ENCODE data around the gene FAM227B.

FAM227B gene

GRCh38 chr15:49441816-49442215 lies 178.8 kb downstream of the FAM227B start:
- H3K36me3 ChIP-seq (ENCODE audit: insufficient read depth, low read length): no peaks in the 10 kb centered on the region
- no peaks in the 10 kb centered on the region for H3K79me2 ChIP-seq (ENCODE audit: control insufficient read depth, insufficient read depth, low read length, unreplicated experiment)
- H3K27ac ChIP-seq (ENCODE audit: low read depth, low read length): no peak overlapping the region
- no peaks in the 10 kb centered on the region for H3K27me3 ChIP-seq (ENCODE audit: insufficient read depth, low read length)
- H2AFZ ChIP-seq (ENCODE audit: low read length, unreplicated experiment): no peak overlapping the region
- H3K4me3 ChIP-seq (ENCODE audit: low read depth, low read length): no peak overlapping the region
- peaks cover 32% of the 10 kb centered on the region for H3K4me1 ChIP-seq (ENCODE audit: control insufficient read depth, insufficient read depth, low read length, unreplicated experiment)

- H2AFZ ChIP-seq (ENCODE audit: low read length, unreplicated experiment): no peak overlapping the region
- H3K27me3 ChIP-seq (ENCODE audit: insufficient read depth, low read length): no peaks in the 10 kb centered on the region
- H3K79me2 ChIP-seq (ENCODE audit: control insufficient read depth, insufficient read depth, low read length, unreplicated experiment): no peaks in the 10 kb centered on the region
- H3K4me3 ChIP-seq (ENCODE audit: low read depth, low read length): no peak overlapping the region
- no peak overlapping the region for H3K27ac ChIP-seq (ENCODE audit: low read depth, low read length)
- H3K36me3 ChIP-seq (ENCODE audit: insufficient read depth, low read length): no peaks in the 10 kb centered on the region
- peaks cover 32% of the 10 kb centered on the region for H3K4me1 ChIP-seq (ENCODE audit: control insufficient read depth, insufficient read depth, low read length, unreplicated experiment)
Observed at GRCh38 chr15:49441356-49441755, 179.3 kb downstream of the FAM227B start.

GRCh38 chr15:49439678-49440395 lies 180.8 kb downstream of the FAM227B start:
- Histone ChIP-seq H3K36me3 (ENCODE audit: insufficient read depth, low read length) (no peaks in the 10 kb centered on the region), H3K27ac (ENCODE audit: low read depth, low read length) (peak overlapping the region; percentile 20), H3K4me1 (ENCODE audit: control insufficient read depth, insufficient read depth, low read length, unreplicated experiment) (peaks cover 38% of the 10 kb centered on the region), H2AFZ (ENCODE audit: low read length, unreplicated experiment) (peak overlapping the region; percentile 26), H3K79me2 (ENCODE audit: control insufficient read depth, insufficient read depth, low read length, unreplicated experiment) (no peaks in the 10 kb centered on the region), H3K27me3 (ENCODE audit: insufficient read depth, low read length) (no peaks in the 10 kb centered on the region), H3K4me3 (ENCODE audit: low read depth, low read length) (peak overlapping the region; percentile 21; the same call in 1 of the 2 replicates)

- Histone ChIP-seq H3K27me3 (ENCODE audit: insufficient read depth, low read length) (no peaks in the 10 kb centered on the region), H2AFZ (ENCODE audit: low read length, unreplicated experiment) (peak overlapping the region; percentile 26), H3K4me3 (ENCODE audit: low read depth, low read length) (0 out of 2 replicates have a peak overlapping the region, but pooled peaks have one; percentile 21), H3K4me1 (ENCODE audit: control insufficient read depth, insufficient read depth, low read length, unreplicated experiment) (peaks cover 39% of the 10 kb centered on the region), H3K79me2 (ENCODE audit: control insufficient read depth, insufficient read depth, low read length, unreplicated experiment) (no peaks in the 10 kb centered on the region), H3K27ac (ENCODE audit: low read depth, low read length) (0 out of 2 replicates have a peak overlapping the region, but pooled peaks have one; percentile 20), H3K36me3 (ENCODE audit: insufficient read depth, low read length) (no peaks in the 10 kb centered on the region)
Observed at GRCh38 chr15:49438962-49439631, 181.5 kb downstream of the FAM227B start.

GRCh38 chr15:49436751-49437150 lies 183.9 kb downstream of the FAM227B start:
- Histone ChIP-seq H2AFZ (ENCODE audit: low read length, unreplicated experiment) (peak overlapping the region; percentile 39), H3K79me2 (ENCODE audit: control insufficient read depth, insufficient read depth, low read length, unreplicated experiment) (no peaks in the 10 kb centered on the region), H3K4me3 (ENCODE audit: low read depth, low read length) (no peak overlapping the region), H3K36me3 (ENCODE audit: insufficient read depth, low read length) (no peaks in the 10 kb centered on the region), H3K4me1 (ENCODE audit: control insufficient read depth, insufficient read depth, low read length, unreplicated experiment) (peaks cover 39% of the 10 kb centered on the region), H3K27ac (ENCODE audit: low read depth, low read length) (no peak overlapping the region), H3K27me3 (ENCODE audit: insufficient read depth, low read length) (no peaks in the 10 kb centered on the region)

- H3K27me3 ChIP-seq (ENCODE audit: insufficient read depth, low read length): no peaks in the 10 kb centered on the region
- peaks cover 31% of the 10 kb centered on the region for H3K4me1 ChIP-seq (ENCODE audit: control insufficient read depth, insufficient read depth, low read length, unreplicated experiment)
- H3K4me3 ChIP-seq (ENCODE audit: low read depth, low read length): no peak overlapping the region
- no peaks in the 10 kb centered on the region for H3K79me2 ChIP-seq (ENCODE audit: control insufficient read depth, insufficient read depth, low read length, unreplicated experiment)
- no peaks in the 10 kb centered on the region for H3K36me3 ChIP-seq (ENCODE audit: insufficient read depth, low read length)
- H3K27ac ChIP-seq (ENCODE audit: low read depth, low read length): no peak overlapping the region
- no peak overlapping the region for H2AFZ ChIP-seq (ENCODE audit: low read length, unreplicated experiment)
Observed at GRCh38 chr15:49435174-49435573, 185.4 kb downstream of the FAM227B start.

GRCh38 chr15:49430046-49430445 lies 190.6 kb downstream of the FAM227B start:
- Histone ChIP-seq H3K36me3 (ENCODE audit: insufficient read depth, low read length) (no peaks in the 10 kb centered on the region), H3K4me3 (ENCODE audit: low read depth, low read length) (no peak overlapping the region), H3K4me1 (ENCODE audit: control insufficient read depth, insufficient read depth, low read length, unreplicated experiment) (peaks cover 17% of the 10 kb centered on the region), H3K79me2 (ENCODE audit: control insufficient read depth, insufficient read depth, low read length, unreplicated experiment) (no peaks in the 10 kb centered on the region), H3K27ac (ENCODE audit: low read depth, low read length) (no peak overlapping the region), H2AFZ (ENCODE audit: low read length, unreplicated experiment) (no peak overlapping the region), H3K27me3 (ENCODE audit: insufficient read depth, low read length) (no peaks in the 10 kb centered on the region)

GRCh38 chr15:49428409-49429095 lies 192.1 kb downstream of the FAM227B start:
- Histone ChIP-seq H3K27me3 (ENCODE audit: insufficient read depth, low read length) (no peaks in the 10 kb centered on the region), H3K27ac (ENCODE audit: low read depth, low read length) (peak overlapping the region; percentile 8; the same call in 1 of the 2 replicates), H3K4me3 (ENCODE audit: low read depth, low read length) (peak overlapping the region; percentile 61; the same call in 1 of the 2 replicates), H3K4me1 (ENCODE audit: control insufficient read depth, insufficient read depth, low read length, unreplicated experiment) (peaks cover 19% of the 10 kb centered on the region), H3K36me3 (ENCODE audit: insufficient read depth, low read length) (no peaks in the 10 kb centered on the region), H3K79me2 (ENCODE audit: control insufficient read depth, insufficient read depth, low read length, unreplicated experiment) (no peaks in the 10 kb centered on the region), H2AFZ (ENCODE audit: low read length, unreplicated experiment) (peak overlapping the region; percentile 48)

GRCh38 chr15:49427372-49427771 lies 193.2 kb downstream of the FAM227B start:
- Histone ChIP-seq H3K4me1 (ENCODE audit: control insufficient read depth, insufficient read depth, low read length, unreplicated experiment) (peaks cover 19% of the 10 kb centered on the region), H2AFZ (ENCODE audit: low read length, unreplicated experiment) (peak overlapping the region; percentile 48), H3K27me3 (ENCODE audit: insufficient read depth, low read length) (no peaks in the 10 kb centered on the region), H3K79me2 (ENCODE audit: control insufficient read depth, insufficient read depth, low read length, unreplicated experiment) (no peaks in the 10 kb centered on the region), H3K27ac (ENCODE audit: low read depth, low read length) (no peak overlapping the region), H3K4me3 (ENCODE audit: low read depth, low read length) (peak overlapping the region; percentile 54; the same call in 1 of the 2 replicates), H3K36me3 (ENCODE audit: insufficient read depth, low read length) (no peaks in the 10 kb centered on the region)

- Histone ChIP-seq H3K79me2 (ENCODE audit: control insufficient read depth, insufficient read depth, low read length, unreplicated experiment) (no peaks in the 10 kb centered on the region), H3K4me3 (ENCODE audit: low read depth, low read length) (peak overlapping the region; percentile 75), H2AFZ (ENCODE audit: low read length, unreplicated experiment) (peak overlapping the region; percentile 7), H3K27ac (ENCODE audit: low read depth, low read length) (no peak overlapping the region), H3K36me3 (ENCODE audit: insufficient read depth, low read length) (no peaks in the 10 kb centered on the region), H3K27me3 (ENCODE audit: insufficient read depth, low read length) (no peaks in the 10 kb centered on the region), H3K4me1 (ENCODE audit: control insufficient read depth, insufficient read depth, low read length, unreplicated experiment) (peaks cover 21% of the 10 kb centered on the region)
Observed at GRCh38 chr15:49424954-49425353, 195.7 kb downstream of the FAM227B start.

All from ACC112 (cell line).